D341Med (cell line): ENCODE measurements around the gene FAH.

Source experiments
- DNase-seq: peaks from one replicate; pipeline ENCODE4 v3.0.0; 2012; ENCODE audit warnings: low spot score

The FAH gene

DNA sequence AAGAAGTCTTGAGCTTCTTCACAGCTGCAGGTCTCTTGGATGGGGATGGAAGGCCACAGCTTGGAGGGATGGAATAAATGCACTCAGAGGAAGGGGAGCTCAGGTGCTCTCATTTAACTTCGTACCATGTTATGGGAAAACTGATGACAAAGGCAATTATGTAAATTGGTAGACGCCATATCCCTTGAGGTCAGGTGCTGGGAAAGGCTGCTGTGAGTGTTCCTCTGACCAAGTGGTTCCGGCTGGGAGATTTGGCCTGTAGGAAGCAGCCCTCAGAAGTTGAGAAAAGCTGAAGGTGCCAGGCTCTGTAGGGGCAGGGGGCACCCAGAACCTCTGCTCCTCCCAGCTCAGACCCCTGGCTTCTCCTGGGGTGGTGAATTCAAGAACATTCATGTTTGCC, 47.1 kb downstream of the FAH start:
- no peak for DNase-seq

DNA sequence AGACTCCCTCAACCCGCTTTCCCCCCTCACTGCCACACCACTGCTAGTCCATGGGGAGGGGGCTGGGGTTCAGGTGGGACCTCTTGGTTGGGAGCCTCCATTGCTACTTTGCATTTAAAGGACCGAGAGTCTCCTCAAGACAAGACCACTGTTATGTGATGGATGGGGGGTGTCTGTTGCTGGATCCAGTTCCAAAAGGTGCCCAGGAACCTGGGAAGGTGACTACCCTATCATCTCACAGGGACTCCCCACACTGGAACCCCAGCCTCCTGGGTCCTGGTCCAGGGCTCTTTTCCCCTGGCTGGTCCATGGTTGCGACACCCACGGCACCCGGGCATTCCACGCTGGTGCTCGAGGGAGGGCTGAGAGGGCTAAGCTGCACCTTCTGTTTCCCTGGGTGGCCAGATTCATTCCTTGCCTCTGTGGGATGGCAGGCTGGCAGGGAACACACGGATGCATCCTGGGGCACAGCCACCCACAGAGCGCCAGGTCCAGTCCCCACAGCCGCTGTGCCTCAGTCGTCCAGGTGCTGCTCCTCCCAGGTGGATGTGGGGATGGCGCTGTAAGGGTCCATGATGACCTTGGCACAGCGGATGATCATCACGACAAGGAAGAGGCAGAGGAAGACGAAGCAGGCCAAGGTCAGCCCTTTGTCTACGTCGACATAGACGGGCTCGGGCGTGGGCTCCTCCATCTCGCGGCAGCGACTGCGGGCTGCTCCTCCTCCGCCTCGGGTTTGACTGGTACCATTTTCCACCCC, 48.6 kb downstream of the FAH start:
- DNase-seq, result no peak

DNA sequence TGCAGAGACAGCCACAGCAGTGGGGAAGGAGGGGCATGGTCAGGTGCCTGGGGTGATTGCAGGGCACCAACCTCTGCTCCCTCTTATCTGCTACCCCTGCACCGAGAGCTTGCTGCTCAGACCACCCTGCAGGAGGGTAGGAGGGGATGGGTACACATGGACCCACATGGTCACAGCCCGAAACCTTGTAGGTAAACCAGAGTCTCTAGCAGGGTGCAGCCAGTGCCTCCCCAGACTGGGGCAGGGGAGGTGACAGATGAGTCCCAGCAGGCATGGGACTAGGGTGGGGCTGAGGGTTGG, 49.2 kb downstream of the FAH start:
- no peak for DNase-seq

DNA sequence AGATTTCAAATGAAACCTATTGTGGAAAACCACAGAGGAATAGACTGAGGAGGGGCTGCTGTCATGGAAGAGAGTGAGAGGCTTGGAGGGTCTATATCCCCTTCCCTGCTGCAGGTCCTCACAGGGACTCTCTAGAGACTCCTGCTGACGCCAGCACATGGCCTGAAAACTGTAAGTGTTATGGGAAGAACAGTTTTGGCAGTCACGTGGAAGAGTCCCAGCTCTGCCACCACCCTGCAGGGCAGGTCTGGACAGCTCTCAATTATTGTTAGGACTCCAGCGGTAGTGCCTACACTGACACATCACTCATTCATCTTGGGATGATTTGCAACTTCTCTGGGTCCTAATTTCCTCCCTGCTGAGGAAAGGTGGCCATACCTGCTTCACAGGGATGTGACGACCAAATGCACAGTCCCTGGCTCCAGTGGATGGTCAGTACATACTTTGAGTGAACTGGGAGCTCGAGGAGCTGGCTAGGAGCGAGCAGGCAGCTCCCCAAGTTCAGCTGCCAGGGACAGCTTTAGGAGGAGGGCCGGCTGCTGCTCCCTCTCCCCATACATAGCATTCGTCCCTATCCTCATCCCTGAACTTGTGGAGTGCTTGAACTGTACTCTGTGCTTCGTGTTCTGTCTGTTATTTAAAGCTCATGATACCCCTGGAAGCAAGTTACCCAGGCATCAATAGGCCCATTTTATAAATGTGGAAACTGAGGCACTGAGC, 50.0 kb downstream of the FAH start:
- DNase-seq, result no peak

DNA sequence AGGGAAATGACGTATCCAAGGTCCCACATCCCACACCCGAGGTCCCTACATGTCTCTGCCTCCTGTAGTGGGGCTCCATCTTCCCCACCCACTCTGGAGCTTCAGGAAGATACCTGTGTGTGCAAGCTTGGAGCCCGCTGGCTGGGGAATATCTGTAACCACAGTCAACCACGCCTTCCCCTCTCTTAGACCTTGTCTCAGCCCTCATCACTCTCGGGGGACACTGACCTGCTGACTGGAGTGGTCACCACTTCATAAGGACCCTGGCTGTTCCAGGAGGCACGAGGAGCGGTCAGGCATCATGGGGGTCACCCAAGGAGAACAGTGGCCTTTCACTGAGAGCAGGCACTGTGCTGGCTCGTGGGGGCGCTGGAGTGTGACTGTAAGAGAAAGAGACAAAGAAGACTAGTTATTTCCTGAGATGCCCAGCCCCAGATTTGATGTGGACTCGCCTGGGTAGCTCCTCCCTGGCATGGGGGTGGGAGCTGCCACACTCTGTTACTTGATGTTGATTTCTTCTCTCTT, 50.6 kb downstream of the FAH start:
- DNase-seq, result no peak

DNA sequence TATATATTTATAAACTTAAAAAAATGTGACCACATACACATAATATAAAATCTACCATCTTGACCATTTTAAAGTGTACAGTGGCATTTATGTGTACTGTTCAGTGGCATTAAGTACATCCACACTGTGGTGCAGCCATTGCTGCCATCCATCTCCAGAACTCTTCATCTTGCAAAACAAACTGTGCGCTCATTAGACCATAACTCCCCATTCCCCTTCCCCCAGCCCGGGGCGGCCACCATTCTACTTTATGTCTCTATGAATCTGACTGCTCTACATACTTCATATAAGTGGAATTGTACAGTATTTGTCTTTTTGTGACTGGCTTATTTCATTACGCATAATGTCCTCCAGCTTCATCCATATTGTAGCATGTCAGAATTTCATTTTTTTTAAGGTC, 51.4 kb downstream of the FAH start:
- no peak for DNase-seq

DNA sequence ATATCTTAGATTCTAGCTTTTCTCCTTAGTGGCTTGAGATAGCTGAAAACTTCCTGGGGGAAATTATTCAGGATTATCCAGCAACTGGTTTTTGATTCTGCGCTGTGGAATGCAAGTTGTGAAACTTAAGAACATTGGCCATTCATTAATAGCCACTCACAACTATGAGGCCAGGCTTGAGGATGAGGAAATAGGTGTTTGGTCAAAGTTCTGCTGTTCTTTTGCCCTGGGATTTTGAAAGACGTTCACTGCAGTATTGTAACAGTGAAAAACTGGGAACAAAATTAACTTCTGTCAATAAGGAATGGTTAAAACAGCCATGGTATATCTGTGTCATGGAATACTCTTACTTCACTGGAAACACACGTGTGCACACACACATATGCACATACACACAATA, 55.1 kb downstream of the FAH start:
- no peak for DNase-seq

DNA sequence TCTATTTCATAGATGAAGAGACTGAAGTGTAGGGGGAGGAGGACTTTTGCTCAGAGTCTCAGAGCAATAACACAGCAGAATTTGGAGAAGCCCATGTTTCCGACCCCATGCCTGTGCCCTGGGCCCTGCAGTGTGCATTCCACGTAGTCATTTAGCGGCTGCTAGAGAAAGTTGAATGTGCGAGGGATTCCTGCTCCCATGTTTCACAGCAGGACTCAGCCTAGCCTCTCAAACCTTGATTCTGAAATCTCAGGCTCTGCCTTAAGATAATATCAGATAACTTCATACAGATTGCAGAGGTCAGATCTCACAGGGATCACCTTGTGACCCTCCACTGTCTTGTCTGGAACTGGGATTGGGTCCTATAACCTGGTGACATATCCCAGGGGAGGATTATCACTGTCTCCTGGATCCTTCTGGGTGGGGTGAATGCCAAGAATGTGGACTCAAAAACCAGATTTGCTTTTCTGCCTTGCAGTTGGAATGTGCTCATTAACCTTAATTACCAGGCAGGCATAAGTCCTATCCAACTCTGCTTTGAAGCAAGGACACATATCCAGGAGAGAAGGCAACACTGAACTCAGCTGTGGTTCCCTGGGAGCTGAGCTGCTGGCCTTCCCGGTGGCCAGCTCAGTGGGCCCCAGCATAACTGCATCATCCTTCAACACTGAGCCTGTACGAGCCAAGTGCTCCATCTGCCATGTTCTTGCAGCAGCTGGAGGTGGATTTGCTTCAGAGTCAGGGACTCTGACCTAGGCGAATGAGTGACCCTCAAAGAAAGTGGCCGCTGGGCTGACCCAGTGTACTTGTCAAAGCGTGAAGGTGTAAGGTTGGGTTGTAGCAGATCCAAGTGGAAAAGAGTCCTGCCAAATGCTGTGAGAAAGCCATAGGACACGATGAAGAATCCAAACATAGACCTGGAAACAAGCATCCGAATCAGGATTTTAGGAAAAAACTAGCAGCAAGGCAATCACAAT, 56.2 kb downstream of the FAH start:
- DNase-seq, result no peak

DNA sequence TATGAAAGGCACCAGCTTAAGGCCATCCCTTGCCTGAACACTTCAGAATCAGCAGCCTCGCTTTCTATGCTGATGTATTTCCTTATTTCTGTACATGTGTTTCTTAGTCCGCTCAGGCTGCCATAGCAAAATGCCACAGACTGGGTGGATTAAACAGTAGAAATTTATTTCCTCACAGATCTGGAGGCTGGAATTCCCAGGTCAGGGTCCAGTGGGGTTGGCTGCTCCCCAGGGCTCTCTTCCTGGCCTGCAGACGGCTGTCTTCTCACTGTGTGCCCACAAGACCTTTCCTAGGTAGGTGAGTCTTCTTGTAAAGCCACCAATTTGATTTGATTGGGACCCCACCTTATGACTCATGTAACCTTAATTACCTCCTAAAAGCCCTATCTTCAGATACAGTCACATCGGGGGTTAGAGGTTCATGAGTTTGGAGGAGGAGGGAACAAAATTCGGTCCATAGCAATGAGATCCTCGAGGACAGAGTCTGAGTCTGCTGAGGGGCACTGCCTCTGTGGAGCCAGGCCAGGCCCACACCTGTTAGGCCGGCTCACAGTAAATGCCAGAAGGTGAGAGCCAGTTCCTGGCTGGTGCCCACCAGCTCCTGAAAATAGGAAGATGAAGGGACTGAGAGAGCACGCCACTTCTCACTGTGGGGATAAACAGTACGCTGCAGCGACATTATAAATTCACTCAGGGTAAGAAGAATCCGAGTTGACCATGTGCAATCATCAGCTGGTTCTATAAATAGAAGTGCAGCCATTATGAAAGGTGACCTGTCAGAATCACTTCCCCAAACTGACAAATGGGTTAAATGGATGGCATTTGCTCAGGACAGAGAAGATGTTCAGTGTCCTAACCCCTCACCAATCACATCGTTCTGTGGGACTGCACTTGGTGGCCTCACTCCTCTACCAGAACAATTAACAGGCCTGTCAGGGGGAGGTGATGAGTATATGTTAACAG, 58.1 kb downstream of the FAH start:
- DNase-seq, result no peak

DNA sequence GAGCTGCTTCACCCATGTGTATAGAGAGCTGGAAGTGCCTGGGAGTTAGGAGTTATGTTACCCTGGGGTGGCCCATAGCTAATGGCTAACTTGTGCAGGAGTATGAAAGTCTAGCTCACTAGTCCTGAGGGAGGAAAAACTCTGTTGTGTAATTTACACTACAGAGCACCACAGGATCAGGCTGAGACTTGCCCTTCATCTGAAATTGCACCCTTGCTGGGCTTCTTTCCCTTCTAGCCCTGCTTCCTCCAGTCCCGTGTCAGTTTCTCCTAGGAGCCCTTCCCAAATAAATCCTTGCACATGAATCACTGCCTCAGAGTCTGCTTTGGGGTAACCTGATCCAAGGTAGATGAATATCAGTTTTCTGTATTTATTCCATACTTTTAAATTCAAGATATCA, 59.2 kb downstream of the FAH start:
- DNase-seq, result no peak

DNA sequence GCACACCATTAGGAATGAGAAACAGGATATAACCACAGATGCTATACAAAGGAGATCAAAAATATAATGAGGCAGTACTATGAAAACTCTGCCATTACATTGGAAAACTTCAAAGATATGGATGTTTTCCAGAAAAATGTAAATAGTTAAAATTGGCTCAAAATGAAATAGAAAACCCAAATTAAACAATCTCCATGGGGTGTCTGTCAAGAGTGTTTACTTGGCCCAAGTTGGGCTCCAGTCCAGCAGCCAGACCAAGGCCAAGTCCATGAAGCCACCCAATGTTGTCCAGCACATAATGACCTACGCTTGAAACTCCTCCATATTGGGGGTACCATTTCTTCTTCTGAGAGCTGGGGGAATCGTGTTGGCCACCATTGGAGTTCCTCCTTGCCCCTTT, 62.1 kb downstream of the FAH start:
- no peak for DNase-seq

DNA sequence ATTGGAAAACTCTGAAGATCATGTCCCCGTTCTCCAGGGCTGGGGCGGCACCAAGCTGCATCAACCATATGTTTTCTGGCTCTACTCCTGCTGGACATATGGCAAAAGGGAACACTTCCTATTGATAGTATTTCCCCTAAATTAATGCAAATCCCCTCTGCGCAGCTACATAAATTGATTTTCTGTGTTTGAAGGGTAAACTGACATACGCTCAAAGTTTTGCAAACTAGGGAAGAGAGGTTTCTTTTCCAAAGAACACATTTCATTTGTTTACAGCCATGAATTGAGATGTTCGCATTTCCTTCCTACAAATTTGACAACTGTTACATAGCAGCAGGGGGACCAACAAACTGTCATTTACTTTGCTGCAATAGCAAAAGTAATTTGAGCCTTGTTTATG, 63.3 kb downstream of the FAH start:
- no peak for DNase-seq

DNA sequence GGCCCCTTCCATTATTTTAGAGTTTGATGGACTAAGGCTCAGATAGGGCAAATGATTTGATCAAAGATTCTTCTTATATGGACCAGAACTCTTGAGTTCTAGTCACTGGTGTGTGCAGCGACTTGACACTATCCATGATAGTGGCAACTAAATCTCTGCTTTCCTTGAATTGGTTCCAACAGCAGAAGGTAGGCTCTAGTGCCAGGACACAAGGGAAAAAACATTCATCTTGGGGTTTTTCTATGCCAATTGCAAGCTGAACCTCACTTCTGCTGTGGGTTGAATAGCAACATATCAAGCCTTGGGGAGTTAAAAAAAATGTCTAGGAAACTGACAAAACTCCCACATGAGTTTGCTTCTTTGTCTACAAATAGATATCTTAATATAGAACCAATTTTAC, 64.1 kb downstream of the FAH start:
- no peak for DNase-seq

DNA sequence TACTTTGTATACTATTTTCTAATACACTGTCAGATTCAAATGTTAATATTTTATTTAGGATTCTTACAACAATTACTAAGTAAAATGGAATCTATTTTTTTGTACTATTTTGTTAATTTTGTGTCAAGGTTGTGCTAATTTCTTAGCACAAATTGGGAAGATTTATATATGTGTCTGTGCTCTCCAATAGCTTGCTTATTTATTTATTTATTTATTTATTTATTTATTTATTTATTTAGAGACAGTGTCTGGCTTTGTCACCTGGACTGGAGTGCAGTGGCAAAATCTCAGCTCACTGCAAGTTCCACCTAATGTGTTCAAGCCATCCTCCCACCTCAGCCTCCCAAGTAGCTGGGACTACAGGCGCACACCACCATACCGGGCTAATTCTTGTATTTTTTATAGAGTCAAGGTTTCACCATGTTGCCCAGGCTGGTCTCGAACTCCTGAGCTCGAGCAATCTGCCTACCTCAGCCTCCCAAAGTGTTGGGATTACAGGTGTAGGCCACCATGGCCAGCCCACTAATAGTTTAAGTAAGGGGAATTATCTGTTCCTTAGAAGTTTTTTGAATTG, 64.6 kb downstream of the FAH start:
- DNase-seq, result no peak

DNA sequence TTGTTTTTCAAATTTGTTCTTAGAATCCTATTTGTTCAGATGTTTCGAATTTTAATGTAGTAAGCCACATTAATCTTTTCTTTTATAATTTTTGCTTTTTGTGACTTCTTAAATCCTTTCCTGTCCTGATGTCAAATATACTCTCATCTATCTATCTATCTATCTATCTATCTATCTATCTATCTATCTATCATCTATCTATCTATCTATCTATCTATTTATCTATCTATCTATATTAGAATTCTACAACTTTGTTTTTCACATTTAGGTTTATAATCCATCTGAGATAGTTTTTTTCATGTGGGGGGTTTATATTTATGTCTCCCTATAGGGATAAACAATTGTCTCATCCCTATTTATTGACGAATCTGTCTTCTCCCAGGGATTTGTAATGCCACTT, 67.2 kb downstream of the FAH start:
- no peak for DNase-seq

DNA sequence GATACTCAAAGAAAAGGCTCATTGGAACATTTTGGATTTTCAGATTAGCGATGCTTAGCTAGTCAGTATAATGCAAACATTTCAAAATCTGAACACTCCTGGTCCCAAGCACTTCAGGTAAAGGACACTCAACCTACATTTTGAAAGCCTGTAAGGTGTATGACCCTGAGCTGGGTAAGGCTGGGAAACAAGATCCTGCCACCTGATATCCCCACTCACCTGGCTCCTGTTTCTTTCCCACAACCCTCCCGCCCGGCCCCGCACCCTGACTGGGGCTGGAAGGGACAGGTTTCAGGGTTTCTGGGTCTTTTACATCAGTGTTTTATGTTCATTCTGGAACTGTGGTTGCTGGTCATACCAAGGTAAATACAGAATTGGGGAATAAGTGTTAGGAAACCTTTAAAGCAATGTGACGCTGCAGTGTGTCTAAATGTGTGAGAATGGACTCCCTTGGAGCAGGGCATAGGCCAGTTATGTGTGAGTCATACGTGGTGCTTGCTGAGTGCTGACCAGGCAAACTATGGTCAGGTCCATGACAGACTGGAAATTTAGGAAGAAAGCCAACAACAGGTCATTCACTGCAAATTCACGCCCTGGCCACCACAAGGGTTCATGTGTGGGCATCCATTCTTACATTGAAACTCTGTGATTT, 76.3 kb downstream of the FAH start:
- DNase-seq, result no peak

DNA sequence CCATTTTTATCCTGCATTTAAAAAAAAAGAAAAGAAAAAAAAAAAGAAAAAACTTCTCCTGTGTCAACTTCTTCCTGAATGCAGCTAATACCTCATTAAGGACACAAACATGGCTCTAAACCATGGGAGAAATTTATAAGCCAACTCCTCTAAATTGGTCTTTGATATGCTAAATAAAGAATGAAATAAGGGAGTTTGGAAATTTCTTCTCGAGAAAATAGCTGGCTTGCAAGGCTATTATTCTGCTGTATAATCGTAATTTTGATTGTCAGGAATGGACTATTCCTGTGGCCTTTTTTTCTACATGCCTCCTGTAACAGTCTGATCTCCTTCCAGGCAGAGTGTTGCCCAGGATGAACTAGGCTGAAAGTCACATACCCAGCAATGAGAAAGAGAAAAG, 78.6 kb downstream of the FAH start:
- no peak for DNase-seq

DNA sequence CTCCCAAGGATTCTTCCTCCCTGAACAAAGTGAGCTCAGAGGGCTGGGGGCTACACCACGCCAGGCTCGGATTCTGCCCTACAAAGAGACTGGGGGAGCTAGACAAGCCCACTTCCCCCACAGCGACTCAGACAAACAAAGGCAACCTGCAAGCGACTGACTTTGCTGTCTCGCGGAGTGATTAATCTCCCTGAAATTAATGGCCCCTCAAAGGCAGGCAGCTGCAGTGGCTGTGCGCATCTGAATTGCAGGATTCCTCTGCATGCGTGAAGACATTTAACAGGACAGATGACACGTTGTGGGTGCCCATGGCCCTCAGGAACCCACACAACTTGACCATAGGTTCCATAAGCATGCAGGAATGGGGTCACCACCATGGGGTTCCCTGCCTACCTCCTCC, 80.8 kb downstream of the FAH start:
- DNase-seq, result no peak

DNA sequence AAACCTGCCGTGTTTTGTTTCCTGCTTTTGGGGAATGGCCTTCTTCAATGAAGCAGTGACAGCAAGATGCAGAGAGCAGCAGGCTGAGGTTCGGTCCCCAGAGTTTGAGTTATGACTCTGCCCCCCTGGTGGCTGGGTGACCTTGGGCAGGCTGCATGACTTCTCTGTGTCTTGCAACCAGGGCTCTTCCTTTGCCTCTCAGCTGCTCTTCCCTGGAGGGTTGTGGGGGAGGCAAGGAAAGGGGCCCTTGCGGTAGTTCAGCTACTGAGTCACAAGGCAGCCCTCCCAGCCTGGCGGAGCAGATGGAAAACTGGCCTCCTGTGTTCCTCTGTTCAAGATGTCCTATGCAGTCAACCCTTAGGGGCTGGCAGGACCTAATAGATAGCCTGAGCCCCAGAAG, 82.1 kb downstream of the FAH start:
- no peak for DNase-seq
